IPS-18c (cell line): Measurements from ENCODE around the gene TSPAN16.
"Not testable (repeated sequence)": the region's sequence is repeated elsewhere in the genome, so short reads cannot be mapped to it uniquely, and the experiment has no call there.

Experiments used
- H3K4me3 ChIP-seq: 2 replicates; pipeline ENCODE4 v1.7.0; 2013; ENCODE audit warnings: low read depth, mild to moderate bottlenecking, low read length, moderate library complexity; ENCODE audit not compliant: insufficient read depth
- H3K9me3 ChIP-seq: one replicate; pipeline ENCODE4 v1.6.1; 2013; ENCODE audit warnings: mild to moderate bottlenecking, low read length, moderate library complexity; ENCODE audit not compliant: control insufficient read depth, insufficient read depth

The TSPAN16 gene

GRCh38 chr19:11293433-11294389 is 2.2 kb upstream of the TSPAN16 start:
- peaks cover 3% of the 10 kb centered on the region for H3K9me3 ChIP-seq
- H3K4me3 ChIP-seq = no peak overlapping the region

- H3K4me3 ChIP-seq = no peak overlapping the region
- H3K9me3 ChIP-seq = peaks cover 3% of the 10 kb centered on the region
These were observed 780 bp upstream of the TSPAN16 start for GRCh38 chr19:11295180-11295579.

- H3K9me3 ChIP-seq = peaks cover 3% of the 10 kb centered on the region
- no peak overlapping the region for H3K4me3 ChIP-seq
These were observed 304 bp downstream of the TSPAN16 start for GRCh38 chr19:11296264-11296663.

GRCh38 chr19:11299946-11300810 is 4.2 kb downstream of the TSPAN16 start:
- no peak overlapping the region for H3K4me3 ChIP-seq
- no peaks in the 10 kb centered on the region for H3K9me3 ChIP-seq

GRCh38 chr19:11300811-11301120 is 4.8 kb downstream of the TSPAN16 start:
- H3K9me3 ChIP-seq = no peaks in the 10 kb centered on the region
- no peak overlapping the region for H3K4me3 ChIP-seq

- no peak overlapping the region for H3K4me3 ChIP-seq
- no peaks in the 10 kb centered on the region for H3K9me3 ChIP-seq
These were observed 9.0 kb downstream of the TSPAN16 start for GRCh38 chr19:11304936-11305335.

GRCh38 chr19:11306337-11306736 is 10.4 kb downstream of the TSPAN16 start:
- Histone ChIP-seq H3K4me3 (no peak overlapping the region), H3K9me3 (no peaks in the 10 kb centered on the region)

GRCh38 chr19:11320278-11320995 is 24.5 kb downstream of the TSPAN16 start:
- H3K9me3 ChIP-seq, H3K4me3 ChIP-seq: not testable (repeated sequence)

GRCh38 chr19:11321191-11322126 is 25.5 kb downstream of the TSPAN16 start:
- no peak overlapping the region for H3K4me3 ChIP-seq
- no peaks in the 10 kb centered on the region for H3K9me3 ChIP-seq

GRCh38 chr19:11322269-11323024 is 26.5 kb downstream of the TSPAN16 start:
- no peak overlapping the region for H3K4me3 ChIP-seq

GRCh38 chr19:11323601-11324078 is 27.7 kb downstream of the TSPAN16 start:
- no peaks in the 10 kb centered on the region for H3K9me3 ChIP-seq
- H3K4me3 ChIP-seq = no peak overlapping the region

More at GRCh38 chr19:11322269-11323024, 26.5 kb downstream of the TSPAN16 start:
- H3K9me3 ChIP-seq = no peaks in the 10 kb centered on the region

- no peak overlapping the region for H3K4me3 ChIP-seq
These were observed 28.2 kb downstream of the TSPAN16 start for GRCh38 chr19:11324079-11324661.

GRCh38 chr19:11324748-11325389 is 28.9 kb downstream of the TSPAN16 start:
- no peaks in the 10 kb centered on the region for H3K9me3 ChIP-seq
- no peak overlapping the region for H3K4me3 ChIP-seq

More at GRCh38 chr19:11324079-11324661, 28.2 kb downstream of the TSPAN16 start:
- no peaks in the 10 kb centered on the region for H3K9me3 ChIP-seq

- Histone ChIP-seq H3K9me3 (no peaks in the 10 kb centered on the region), H3K4me3 (no peak overlapping the region)
These were observed 29.6 kb downstream of the TSPAN16 start for GRCh38 chr19:11325544-11325943.

- H3K9me3 ChIP-seq = no peaks in the 10 kb centered on the region
These were observed 34.2 kb downstream of the TSPAN16 start for GRCh38 chr19:11330127-11330526.

More at GRCh38 chr19:11330127-11330526, 34.2 kb downstream of the TSPAN16 start:
- no peak overlapping the region for H3K4me3 ChIP-seq
